ENCODE results near the gene ANKRD36C. TPM values are rescaled to one million over a fixed set of nuclear protein-coding genes. Genes with fewer than 3 reads are reported as not detected.
A peak's percentile ranks its signal among the peaks of the same experiment; 100 is the strongest.
"Not testable (repeated sequence)": the region's sequence is repeated elsewhere in the genome, so short reads cannot be mapped to it uniquely, and the experiment has no call there.

Gene ANKRD36C
- total RNA-seq, 1 donor from 2014 or later, result 24.3 TPM

GRCh38 chr2:96022701-96023447, 31.2 kb upstream of the ANKRD36C start:
- TF ChIP-seq, protein P1, sequence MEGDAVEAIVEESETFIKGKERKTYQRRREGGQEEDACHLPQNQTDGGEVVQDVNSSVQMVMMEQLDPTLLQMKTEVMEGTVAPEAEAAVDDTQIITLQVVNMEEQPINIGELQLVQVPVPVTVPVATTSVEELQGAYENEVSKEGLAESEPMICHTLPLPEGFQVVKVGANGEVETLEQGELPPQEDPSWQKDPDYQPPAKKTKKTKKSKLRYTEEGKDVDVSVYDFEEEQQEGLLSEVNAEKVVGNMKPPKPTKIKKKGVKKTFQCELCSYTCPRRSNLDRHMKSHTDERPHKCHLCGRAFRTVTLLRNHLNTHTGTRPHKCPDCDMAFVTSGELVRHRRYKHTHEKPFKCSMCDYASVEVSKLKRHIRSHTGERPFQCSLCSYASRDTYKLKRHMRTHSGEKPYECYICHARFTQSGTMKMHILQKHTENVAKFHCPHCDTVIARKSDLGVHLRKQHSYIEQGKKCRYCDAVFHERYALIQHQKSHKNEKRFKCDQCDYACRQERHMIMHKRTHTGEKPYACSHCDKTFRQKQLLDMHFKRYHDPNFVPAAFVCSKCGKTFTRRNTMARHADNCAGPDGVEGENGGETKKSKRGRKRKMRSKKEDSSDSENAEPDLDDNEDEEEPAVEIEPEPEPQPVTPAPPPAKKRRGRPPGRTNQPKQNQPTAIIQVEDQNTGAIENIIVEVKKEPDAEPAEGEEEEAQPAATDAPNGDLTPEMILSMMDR (IDR thresholded peaks at IDR 0.05), result peak; percentile 77
- ATAC-seq (peak; percentile 92), DNase-seq (peak; percentile 90)
- not testable (repeated sequence) for H3K9me3 ChIP-seq, H3K27me3 ChIP-seq, H3K4me1 ChIP-seq, H3K27ac ChIP-seq, H3K36me3 ChIP-seq, H3K4me3 ChIP-seq
- intact Hi-C loops (cut with DNase I), result loop anchor here (10.0 kb wide), 1 partner anchor 92 kb away; the partner anchor contains the start of gene ADRA2B

GRCh38 chr2:96022126-96022525, 30.5 kb upstream of the ANKRD36C start:
- not testable (repeated sequence) for ATAC-seq

DNA sequence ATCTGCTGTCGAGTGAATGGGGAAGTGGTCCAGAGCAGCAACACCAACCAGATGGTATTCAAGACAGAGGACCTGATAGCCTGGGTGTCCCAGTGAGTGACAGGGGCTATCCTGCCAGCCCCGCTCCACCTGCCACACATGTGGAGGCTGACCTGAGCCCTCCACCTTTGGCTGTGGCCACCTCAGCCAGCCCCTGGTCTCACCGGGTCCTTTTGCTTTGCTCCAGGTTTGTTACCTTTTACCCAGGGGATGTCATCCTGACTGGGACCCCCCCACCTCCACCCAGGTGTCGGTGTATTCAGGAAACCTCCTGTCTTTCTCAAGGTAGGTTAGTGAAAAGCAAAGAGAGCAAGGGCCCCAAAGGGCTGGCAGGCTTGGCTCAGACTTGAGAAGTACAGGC, 29.5 kb upstream of the ANKRD36C start:
- peak; percentile 43 for DNase-seq
- intact Hi-C loops (cut with DNase I), result loop anchor here (10.0 kb wide), 1 partner anchor 94 kb away; the partner anchor contains the start of gene ADRA2B

More at GRCh38 chr2:96022126-96022525, 30.5 kb upstream of the ANKRD36C start:
- not testable (repeated sequence) for H3K36me3 ChIP-seq, H3K27me3 ChIP-seq, H3K4me1 ChIP-seq, H3K9me3 ChIP-seq, H3K4me3 ChIP-seq, H3K27ac ChIP-seq
- intact Hi-C loops (cut with DNase I), result loop anchor here (10.0 kb wide), 1 partner anchor 93 kb away; the partner anchor contains the start of gene ADRA2B
- peak; percentile 29 for DNase-seq

GRCh38 chr2:96019909-96020590, 28.4 kb upstream of the ANKRD36C start:
- not testable (repeated sequence) for H3K4me3 ChIP-seq, H3K27me3 ChIP-seq, H3K4me1 ChIP-seq, H3K9me3 ChIP-seq, H3K27ac ChIP-seq, ATAC-seq, H3K36me3 ChIP-seq
- intact Hi-C loops (cut with DNase I), result loop anchor here (10.0 kb wide), 1 partner anchor 95 kb away; the partner anchor contains the start of gene ADRA2B
- DNase-seq, result peak; percentile 8

More for the DNA sequence above, 29.5 kb upstream of the ANKRD36C start:
- H3K4me3 ChIP-seq, ATAC-seq, H3K4me1 ChIP-seq, H3K36me3 ChIP-seq, H3K27ac ChIP-seq, H3K9me3 ChIP-seq, H3K27me3 ChIP-seq: not testable (repeated sequence)

DNA sequence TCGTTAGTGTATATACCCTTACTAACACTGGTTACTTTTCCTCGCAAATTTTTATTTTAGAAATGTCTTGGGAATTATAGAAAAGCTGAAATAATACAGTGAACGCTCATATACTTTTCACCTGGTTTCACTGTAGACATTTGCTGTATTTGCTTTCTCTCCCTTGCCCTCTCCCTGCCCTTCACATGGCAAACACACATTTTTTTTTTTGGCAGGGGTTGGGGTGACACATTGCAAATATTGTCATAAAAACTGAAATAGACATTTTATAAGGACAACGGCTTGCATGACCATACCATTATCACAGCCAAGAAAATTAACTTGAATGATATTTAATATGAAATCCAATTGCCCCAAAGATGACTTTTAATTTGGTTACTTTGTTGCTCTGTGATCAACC, 24.7 kb upstream of the ANKRD36C start:
- H3K9me3 ChIP-seq; H3K4me1 ChIP-seq; H3K27me3 ChIP-seq; ATAC-seq; intact Hi-C loops (cut with DNase I); H3K4me3 ChIP-seq; H3K27ac ChIP-seq; H3K36me3 ChIP-seq; DNase-seq: not testable (repeated sequence)

DNA sequence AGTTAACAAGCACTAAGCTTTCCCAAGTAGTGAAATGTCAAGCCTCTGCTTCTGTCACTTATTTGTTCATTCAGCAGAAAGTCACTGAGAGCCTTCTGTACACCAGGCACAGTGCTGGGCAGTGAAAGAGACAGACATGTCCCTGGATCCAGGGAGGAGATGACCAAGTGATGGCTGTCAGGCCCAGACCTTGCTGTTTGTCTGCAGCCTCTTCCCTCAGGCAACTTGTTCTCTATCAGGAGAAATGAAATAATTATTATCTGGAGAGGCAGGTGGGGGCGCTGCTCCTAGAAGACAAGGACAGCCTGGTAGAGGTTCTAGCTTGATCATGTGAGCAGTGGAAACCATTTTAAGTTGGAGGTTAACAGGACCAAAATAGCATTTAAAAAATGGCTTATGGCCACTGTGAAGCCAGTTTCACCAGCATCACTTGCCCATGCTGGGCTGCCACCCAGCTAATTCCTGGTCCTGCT, 21.2 kb upstream of the ANKRD36C start:
- H3K4me1 ChIP-seq; H3K4me3 ChIP-seq; intact Hi-C loops (cut with DNase I); H3K36me3 ChIP-seq; H3K27me3 ChIP-seq; ATAC-seq; DNase-seq; H3K9me3 ChIP-seq; H3K27ac ChIP-seq: not testable (repeated sequence)

GRCh38 chr2:96012086-96012791, 20.6 kb upstream of the ANKRD36C start:
- H3K9me3 ChIP-seq; ATAC-seq; H3K4me1 ChIP-seq; intact Hi-C loops (cut with DNase I); DNase-seq; H3K27me3 ChIP-seq; H3K27ac ChIP-seq; H3K36me3 ChIP-seq; H3K4me3 ChIP-seq: not testable (repeated sequence)

DNA sequence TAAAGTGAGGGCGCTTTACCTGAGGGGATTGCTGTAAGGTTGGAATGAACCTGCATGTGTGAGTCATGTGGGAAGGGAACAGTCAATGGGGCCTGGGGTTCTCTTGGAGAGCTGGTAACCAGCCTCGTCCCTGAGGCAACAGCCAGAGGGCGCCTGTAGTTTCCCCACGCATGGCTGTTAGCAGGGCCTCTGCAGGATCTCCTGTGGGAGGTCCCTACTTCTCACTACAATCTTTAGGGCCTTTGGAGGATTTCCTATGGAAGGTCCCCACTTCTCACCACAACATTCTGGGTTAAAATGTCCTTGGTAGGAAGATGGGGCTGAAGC, 19.5 kb upstream of the ANKRD36C start:
- peak; percentile 61 for ATAC-seq
- H3K36me3 ChIP-seq; H3K9me3 ChIP-seq; DNase-seq; H3K27me3 ChIP-seq; H3K4me3 ChIP-seq; H3K4me1 ChIP-seq; intact Hi-C loops (cut with DNase I); H3K27ac ChIP-seq: not testable (repeated sequence)
- TF ChIP-seq, protein P1 (IDR thresholded peaks at IDR 0.05), result peak; percentile 23

DNA sequence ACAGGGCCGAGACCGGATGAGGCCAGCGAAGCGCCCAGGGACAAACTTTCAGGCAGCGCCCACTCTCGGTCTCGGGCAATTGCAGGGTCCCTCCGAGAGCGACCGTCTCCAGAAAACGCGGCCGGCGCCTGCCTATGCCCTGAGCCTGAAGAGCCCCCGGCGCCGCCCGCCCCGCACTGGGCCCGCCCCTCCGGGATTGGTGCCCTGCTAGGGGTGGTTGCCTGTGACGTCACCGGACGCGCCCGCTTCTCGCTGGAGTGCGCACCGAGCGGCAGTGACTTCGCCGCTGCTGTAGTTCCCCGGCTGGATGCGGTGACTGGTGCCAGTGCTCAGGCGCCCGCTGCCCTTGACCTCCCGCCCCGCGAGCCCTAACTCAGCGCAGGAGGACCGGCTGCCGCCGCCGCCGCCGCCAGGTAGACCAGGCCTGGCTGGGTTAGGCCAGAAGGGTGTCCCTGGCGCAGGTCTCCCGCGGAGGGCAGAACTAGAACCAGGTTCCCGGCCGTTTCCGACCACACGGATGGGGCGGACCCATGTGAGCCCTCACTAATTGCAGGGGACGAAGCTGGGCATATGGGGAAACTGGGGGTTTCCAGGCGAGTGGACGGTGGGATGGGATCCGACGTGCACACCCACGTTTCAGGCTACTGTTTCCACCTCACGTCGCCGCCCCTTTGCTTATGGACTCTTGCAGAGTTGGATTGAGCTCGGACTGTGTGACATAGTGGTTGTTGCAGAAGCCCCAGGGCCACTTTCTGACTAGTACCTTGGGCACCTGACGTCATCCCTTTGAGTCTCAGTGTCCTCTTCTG, 18.9 kb upstream of the ANKRD36C start:
- H3K9me3 ChIP-seq; H3K36me3 ChIP-seq; H3K27me3 ChIP-seq; H3K4me1 ChIP-seq; intact Hi-C loops (cut with DNase I): not testable (repeated sequence)
- peak overlapping the region; percentile 82 for H3K27ac ChIP-seq
- peak overlapping the region; percentile 60 for H3K4me3 ChIP-seq
- DNase-seq (peak; percentile 99), ATAC-seq (peak; percentile 98)

DNA sequence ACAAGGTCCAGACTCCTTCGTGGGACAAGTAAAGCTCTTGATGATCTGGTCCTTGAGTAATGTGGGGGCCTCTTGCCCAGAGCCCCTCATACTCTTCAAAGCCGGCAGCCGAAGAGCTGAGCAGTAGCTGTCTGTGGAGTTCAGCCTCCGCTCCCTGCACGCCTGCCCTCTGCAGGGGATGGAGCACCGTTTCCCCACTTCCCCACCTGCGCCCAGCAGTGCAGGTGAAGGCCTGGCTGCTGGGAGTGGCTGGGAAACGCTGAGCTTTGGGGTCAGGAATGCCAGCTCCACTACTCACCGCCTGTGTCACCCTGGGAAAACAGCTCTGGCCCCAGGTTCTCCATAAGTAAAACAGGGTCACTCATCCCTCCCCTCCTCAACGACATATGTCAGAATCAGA, 18.2 kb upstream of the ANKRD36C start:
- intact Hi-C loops (cut with DNase I), result not testable (repeated sequence)
- peak; percentile 66 for ATAC-seq

DNA sequence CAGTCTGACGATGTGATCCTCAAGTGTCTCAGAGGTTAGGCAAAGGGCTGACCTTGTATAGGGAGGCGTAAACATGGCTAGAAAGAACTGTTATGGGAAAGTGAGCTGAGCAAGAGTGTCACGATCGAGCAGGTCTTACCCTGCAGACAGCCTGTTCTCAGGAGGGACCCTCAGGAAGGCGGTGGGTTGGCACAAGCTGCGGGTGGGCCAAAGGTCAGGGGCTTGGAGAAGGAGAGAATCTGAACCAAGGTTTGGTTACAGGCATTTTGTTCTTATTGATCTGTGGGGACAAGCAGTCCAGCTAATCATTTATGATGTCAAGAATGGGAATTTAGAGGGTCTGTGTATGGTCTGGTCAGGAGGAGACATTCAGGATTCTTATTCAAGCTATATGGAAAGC, 16.4 kb upstream of the ANKRD36C start:
- H3K4me3 ChIP-seq; DNase-seq; H3K4me1 ChIP-seq; H3K9me3 ChIP-seq; intact Hi-C loops (cut with DNase I); ATAC-seq; H3K27ac ChIP-seq; H3K36me3 ChIP-seq: not testable (repeated sequence)
- H3K27me3 ChIP-seq, result peaks cover 15% of the 10 kb centered on the region

More for the DNA sequence above, 18.2 kb upstream of the ANKRD36C start:
- H3K27me3 ChIP-seq, H3K9me3 ChIP-seq, H3K4me1 ChIP-seq, H3K36me3 ChIP-seq: not testable (repeated sequence)
- peak overlapping the region; percentile 82 for H3K27ac ChIP-seq
- DNase-seq, result peak; percentile 75
- peak overlapping the region; percentile 60 for H3K4me3 ChIP-seq
